Pancreas (tissue), 10 donors: ENCODE data around the gene IRX2. TPM values are rescaled to one million over a fixed set of nuclear protein-coding genes. Genes with fewer than 3 reads are reported as not detected.
A peak's percentile ranks its signal among the peaks of the same experiment; 100 is the strongest.

Source experiments
- ATAC-seq, 4 donors: fragments of 200-7000 bp; cut with Tn5 transposase; one replicate each; pipeline versions ENCODE4 v1.8.0 to v1.9.1; 2020; ENCODE audit warnings: mild to moderate bottlenecking in 4 of 4, moderate library complexity in 4 of 4
- DNase-seq, 6 donors: peaks; one replicate each; pipeline ENCODE4 v3.0.0-alpha.2; 2020
- FAIRE-seq: peaks from 2 replicates; lab custom pipeline; 2012; peaks lifted over from hg19 to GRCh38; lab: Jason Lieb, UNC
- H3K27ac ChIP-seq, 4 donors: fragments of 200-600 bp; sonication (generic); 1 replicate in 3 of 4; 2 replicates in 1 of 4; pipeline versions ENCODE4 v1.5.0 to v1.8.0; 2020
- H3K27me3 ChIP-seq, 4 donors: fragments of 200-600 bp; one replicate each; pipeline ENCODE4 v1.8.0; 2021
- H3K36me3 ChIP-seq, 3 donors: fragments of 200-600 bp; sonication (generic) in 1 of 3; one replicate each; pipeline versions ENCODE4 v1.5.0 to v1.8.0; 2020 to 2021
- H3K4me1 ChIP-seq, 3 donors: fragments of 200-600 bp; one replicate each; pipeline ENCODE4 v1.8.0; 2021
- H3K4me3 ChIP-seq, 4 donors: fragments of 200-600 bp; sonication (generic) in 2 of 4; one replicate each; pipeline versions ENCODE4 v1.5.0 to v1.8.0; 2020 to 2021
- H3K9me3 ChIP-seq, 4 donors: fragments of 200-600 bp; one replicate each; pipeline ENCODE4 v1.8.0; 2021
- WGBS, 2 donors: extraction: QIAGEN DNeasy Blood & Tissue Kit; methylation state at CpG; one replicate each; pipeline ENCODE4 v1.1.7; 2013; 5-methylcytosine and 5-hydroxymethylcytosine counted together
- intact Hi-C, 3 donors: fragments of 100-400 bp; cut with DNase I; formaldehyde crosslinking; loops; one replicate each; pipeline versions ENCODE4 v1.11.1 to v1.14.2; 2022
- polyA plus RNA-seq, 2 donors: library from polyadenylated mRNA; stranded (reverse); fragments of 200-250 nt; gene quantifications; one replicate each; pipeline ENCODE4 v1.2.3, GENCODE V29; 2013
- total RNA-seq, 6 donors: library from RNA; stranded (reverse); fragmentation: NEBNext Ultra II Directional in 4 of 6; extraction: Animal tissue kit (Norgen Biotek cat#: 25700) in 4 of 6; gene quantifications; one replicate each; pipeline versions ENCODE4 v1.2.1 to v1.2.4, GENCODE V29; 2021 to 2023
- TF ChIP-seq, protein P1 (sequence below), 4 donors: fragments of 200-600 bp; sonication (generic) in 3 of 4; IDR thresholded peaks; one replicate each; pipeline versions ENCODE4 v1.5.0 to v1.8.0; 2021; ENCODE audit warnings: antibody characterized with exemption in 4 of 4
- donor health status: healthy with polysubstance abuse.
- donor health status: DM: no; HTN: no; CAD: no; lungs with moderate emphysema.
- donor health status: DM: no; HTN: no; CAD: no.
- donor health status: control.
- donor health status: control.
- donor health status: Bipolar disorder and iron deficiency.
- donor health status: DM: yes; HTN: yes; CAD: no.
- donor health status: DM: no; HTN: no; CAD: no.
- donor health status: DM: no; HTN: no; CAD: no.
- donor health status: DM: yes; HTN: yes; CAD: no.

The IRX2 gene
- total and polyA plus RNA-seq, 8 donors: 0.56 to 22.8 (median 1.4) TPM

DNA sequence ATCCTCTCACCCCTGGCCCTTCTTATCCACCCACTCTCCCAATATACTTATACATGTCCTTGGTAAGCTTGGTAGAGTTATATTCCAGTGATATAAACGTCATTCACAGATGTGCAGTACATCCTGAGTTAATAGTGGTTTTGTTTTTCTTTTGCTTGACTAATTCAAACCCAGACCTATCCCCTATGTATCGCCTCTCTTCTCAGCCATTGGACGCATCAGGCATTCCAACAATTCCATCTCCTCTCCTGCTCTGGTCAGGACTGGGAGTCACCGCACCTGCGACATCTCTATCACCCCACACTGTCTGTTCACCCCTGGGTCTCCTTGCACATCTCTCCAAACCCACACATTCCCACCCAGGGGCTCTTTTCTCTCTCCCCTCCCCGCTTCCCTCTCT, 21.9 kb upstream of the IRX2 start:
- Histone ChIP-seq H3K27ac (no peak overlapping the region), H3K27me3 (peaks cover 0 to 33% (median 6%) of the 10 kb centered on the region in 4 donors), H3K4me3 (no peak overlapping the region), H3K9me3 (no peaks in the 10 kb centered on the region), H3K4me1 (no peaks in the 10 kb centered on the region), H3K36me3 (no peaks in the 10 kb centered on the region)
- intact Hi-C loops: no loop called here
- WGBS, 2 donors: 55 to 63% methylated on average over 6 of the region's 6 CpGs
- no peak for ATAC-seq
- TF ChIP-seq, protein P1, sequence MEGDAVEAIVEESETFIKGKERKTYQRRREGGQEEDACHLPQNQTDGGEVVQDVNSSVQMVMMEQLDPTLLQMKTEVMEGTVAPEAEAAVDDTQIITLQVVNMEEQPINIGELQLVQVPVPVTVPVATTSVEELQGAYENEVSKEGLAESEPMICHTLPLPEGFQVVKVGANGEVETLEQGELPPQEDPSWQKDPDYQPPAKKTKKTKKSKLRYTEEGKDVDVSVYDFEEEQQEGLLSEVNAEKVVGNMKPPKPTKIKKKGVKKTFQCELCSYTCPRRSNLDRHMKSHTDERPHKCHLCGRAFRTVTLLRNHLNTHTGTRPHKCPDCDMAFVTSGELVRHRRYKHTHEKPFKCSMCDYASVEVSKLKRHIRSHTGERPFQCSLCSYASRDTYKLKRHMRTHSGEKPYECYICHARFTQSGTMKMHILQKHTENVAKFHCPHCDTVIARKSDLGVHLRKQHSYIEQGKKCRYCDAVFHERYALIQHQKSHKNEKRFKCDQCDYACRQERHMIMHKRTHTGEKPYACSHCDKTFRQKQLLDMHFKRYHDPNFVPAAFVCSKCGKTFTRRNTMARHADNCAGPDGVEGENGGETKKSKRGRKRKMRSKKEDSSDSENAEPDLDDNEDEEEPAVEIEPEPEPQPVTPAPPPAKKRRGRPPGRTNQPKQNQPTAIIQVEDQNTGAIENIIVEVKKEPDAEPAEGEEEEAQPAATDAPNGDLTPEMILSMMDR (IDR thresholded peaks at IDR 0.05): no peak
- FAIRE-seq: no peak
- DNase-seq: no peak

DNA sequence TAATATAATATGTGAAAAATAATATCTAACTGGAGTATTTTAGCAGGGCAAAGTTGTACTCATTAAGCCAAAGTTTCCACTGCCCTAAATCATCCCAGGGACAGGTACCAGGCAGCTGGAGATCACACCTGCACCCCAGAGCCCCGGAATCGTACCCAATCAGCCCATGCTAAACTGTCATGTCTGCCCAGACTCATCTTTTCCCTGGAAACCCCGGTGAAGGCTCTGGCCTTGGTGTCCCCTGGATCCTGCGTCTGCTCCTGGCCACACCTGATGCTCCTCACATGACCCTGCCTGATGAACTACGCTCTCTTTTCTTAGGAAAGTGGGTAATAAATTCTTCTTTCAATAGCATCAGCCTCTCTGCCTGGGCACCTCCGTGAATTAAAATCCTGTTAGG, 15.6 kb upstream of the IRX2 start:
- FAIRE-seq (no peak), DNase-seq (no peak), ATAC-seq (no peak)
- H3K27me3 ChIP-seq: peaks cover 0 to 18% (median 3%) of the 10 kb centered on the region in 4 donors
- no peak overlapping the region for H3K27ac ChIP-seq
- WGBS, 2 donors: 58 to 65% methylated on average over 6 of the region's 6 CpGs
- intact Hi-C loops: no loop called here
- no peak overlapping the region for H3K4me3 ChIP-seq
- no peaks in the 10 kb centered on the region for H3K36me3 ChIP-seq
- TF ChIP-seq, protein P1 (IDR thresholded peaks at IDR 0.05): no peak
- no peaks in the 10 kb centered on the region for H3K4me1 ChIP-seq
- H3K9me3 ChIP-seq: no peaks in the 10 kb centered on the region

DNA sequence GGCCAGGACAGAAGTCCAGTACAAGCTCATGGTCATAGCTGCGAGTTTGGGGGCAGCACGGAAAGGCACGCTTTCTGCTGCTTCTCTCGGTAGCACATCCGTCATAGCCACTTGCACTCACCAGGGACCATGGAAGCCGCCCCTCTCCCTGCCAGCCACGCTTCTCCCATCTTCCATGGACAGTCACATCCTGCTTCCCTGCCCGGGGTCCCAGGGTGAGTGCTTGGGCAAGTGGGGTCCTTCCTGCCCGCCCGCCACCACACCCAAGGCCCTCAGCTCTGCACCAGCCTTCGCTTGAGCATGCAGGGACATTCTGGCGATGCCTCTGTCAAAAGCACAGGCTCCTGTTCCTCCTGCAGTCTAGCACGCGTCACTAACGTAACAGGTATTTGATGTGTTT, 13.1 kb upstream of the IRX2 start:
- H3K4me1 ChIP-seq: no peaks in the 10 kb centered on the region
- no peaks in the 10 kb centered on the region for H3K36me3 ChIP-seq
- no peak for FAIRE-seq
- H3K4me3 ChIP-seq: no peak overlapping the region
- no peak for ATAC-seq
- DNase-seq: peak in 1 of 6 donors; percentile 38
- H3K27me3 ChIP-seq: peaks cover 0 to 10% (median 5%) of the 10 kb centered on the region in 4 donors
- no peak overlapping the region for H3K27ac ChIP-seq
- 66 to 76% methylated on average over 14 to 15 of the region's 15 CpGs for WGBS, 2 donors
- no peaks in the 10 kb centered on the region for H3K9me3 ChIP-seq
- TF ChIP-seq, protein P1 (IDR thresholded peaks at IDR 0.05): no peak
- intact Hi-C loops: no loop called here

DNA sequence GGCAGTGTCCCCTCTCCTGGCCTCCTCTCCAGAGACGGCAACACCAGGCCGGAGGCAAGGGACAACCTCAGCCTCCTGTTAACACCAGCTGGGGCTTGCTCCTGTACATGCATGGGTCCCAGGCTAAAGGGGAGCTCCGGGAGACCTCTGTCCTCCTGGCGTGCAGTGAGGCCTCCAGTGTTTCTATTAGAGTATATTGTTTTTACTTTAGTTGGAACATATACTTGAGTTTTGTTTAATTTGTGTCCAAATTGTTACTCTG, 12.0 kb upstream of the IRX2 start:
- DNase-seq: no peak
- no peak overlapping the region for H3K4me3 ChIP-seq
- intact Hi-C loops: no loop called here
- no peaks in the 10 kb centered on the region for H3K4me1 ChIP-seq
- peaks cover 0 to 11% (median 5%) of the 10 kb centered on the region in 4 donors for H3K27me3 ChIP-seq
- no peak overlapping the region for H3K27ac ChIP-seq
- no peaks in the 10 kb centered on the region for H3K9me3 ChIP-seq
- WGBS, 2 donors: 60 to 74% methylated on average over 4 of the region's 4 CpGs
- TF ChIP-seq, protein P1 (IDR thresholded peaks at IDR 0.05): no peak
- ATAC-seq: no peak
- no peak for FAIRE-seq
- no peaks in the 10 kb centered on the region for H3K36me3 ChIP-seq

DNA sequence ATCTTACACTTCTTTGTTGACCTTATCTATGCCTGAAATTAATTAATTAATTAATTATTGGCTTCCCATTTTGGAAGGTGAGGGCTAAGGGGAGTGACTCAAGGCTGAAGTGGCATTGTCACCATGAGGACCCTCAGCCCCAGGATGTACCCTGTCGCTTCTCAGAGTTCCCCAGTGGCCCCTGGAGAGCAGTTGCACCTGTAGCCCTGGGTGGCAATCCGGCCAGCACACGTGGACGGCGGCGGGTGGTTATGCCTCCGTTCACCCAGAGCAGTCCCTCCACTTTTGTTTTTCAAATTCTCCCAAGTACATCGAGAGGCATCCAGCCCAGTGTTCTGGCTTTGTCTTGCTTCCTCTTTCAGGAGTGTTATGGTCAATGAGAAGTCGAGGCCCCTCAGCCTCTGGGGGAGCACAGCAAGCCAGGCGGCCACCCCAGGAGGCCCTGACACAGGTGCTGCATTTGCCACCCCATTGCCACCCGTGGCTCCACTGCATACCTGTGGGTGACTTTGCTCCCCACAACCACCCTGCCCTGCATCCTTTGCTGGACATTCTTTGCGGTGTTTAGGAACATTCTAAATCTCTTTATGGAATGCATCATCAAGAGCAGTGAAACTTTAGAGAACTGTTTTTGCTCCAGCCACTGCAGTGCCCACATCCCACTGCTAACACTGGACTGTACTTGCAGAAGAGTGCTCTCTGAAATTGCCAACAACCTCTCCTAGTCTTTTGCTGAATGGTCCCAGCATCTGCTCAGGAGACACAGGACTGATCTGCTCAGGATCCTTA, 11.5 kb upstream of the IRX2 start:
- DNase-seq (no peak), ATAC-seq (no peak), FAIRE-seq (no peak)
- Histone ChIP-seq H3K9me3 (no peaks in the 10 kb centered on the region), H3K4me1 (no peaks in the 10 kb centered on the region), H3K27ac (no peak overlapping the region), H3K27me3 (peaks cover 0 to 9% (median 6%) of the 10 kb centered on the region in 4 donors), H3K36me3 (no peaks in the 10 kb centered on the region), H3K4me3 (no peak overlapping the region)
- TF ChIP-seq, protein P1 (IDR thresholded peaks at IDR 0.05): no peak
- intact Hi-C loops: no loop called here
- WGBS, 2 donors: 51 to 62% methylated on average over 12 of the region's 12 CpGs
